ENCODE data around the gene CRLF2. TPM values are rescaled to one million over a fixed set of nuclear protein-coding genes. Genes with fewer than 3 reads are reported as not detected.
"Not testable (repeated sequence)": the region's sequence is repeated elsewhere in the genome, so short reads cannot be mapped to it uniquely, and the experiment has no call there.

CRLF2 gene
- total and polyA plus RNA-seq, 2 experiments from 2014 or later: not detected

DNA sequence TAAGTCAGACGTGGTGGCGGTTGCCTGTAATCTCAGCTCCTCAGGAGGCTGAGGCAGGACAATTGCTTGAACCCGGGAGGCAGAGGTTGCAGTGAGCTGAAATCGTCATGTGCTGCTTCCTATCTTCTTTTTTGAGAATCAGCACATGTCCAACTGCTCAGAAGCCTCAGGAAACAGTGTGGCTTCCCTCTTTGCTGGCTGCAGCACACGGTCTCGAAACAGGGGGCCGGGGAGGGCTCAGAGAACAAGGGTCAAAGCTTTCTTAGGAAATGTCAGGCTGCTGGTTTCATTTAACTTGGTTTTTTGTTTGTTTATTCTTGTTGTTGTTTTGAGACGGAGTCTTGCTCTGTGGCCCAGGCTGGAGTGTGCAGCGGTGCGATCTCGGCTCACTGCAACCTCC is 31.3 kb downstream of the CRLF2 start (continued):
- TF ChIP-seq REST (IDR thresholded peaks at IDR 0.05; ENCODE audit: unreplicated experiment) (no peak), ZNF114 (CRISPR knock-in tag; IDR thresholded peaks at IDR 0.05) (no peak), EZH2 (IDR thresholded peaks at IDR 0.05; ENCODE audit: low read depth, unreplicated experiment) (no peak), CTCF (conservative IDR thresholded peaks at IDR 0.05; ENCODE audit: low read depth in 2 of 2) (no peak), JUNB (IDR thresholded peaks at IDR 0.05; ENCODE audit: unreplicated experiment) (no peak), STAT1 (IDR thresholded peaks at IDR 0.05; ENCODE audit: unreplicated experiment) (no peak), ZNF331 (CRISPR knock-in tag; IDR thresholded peaks at IDR 0.05; ENCODE audit: low read depth) (no peak), CREB1 (CRISPR knock-in tag; IDR thresholded peaks at IDR 0.05; ENCODE audit: low read depth) (no peak), EZH2phosphoT487 (IDR thresholded peaks at IDR 0.05; ENCODE audit: unreplicated experiment) (no peak), POLR2AphosphoS5 (IDR thresholded peaks at IDR 0.05; ENCODE audit: low read depth) (no peak), NANOG (IDR thresholded peaks at IDR 0.05; ENCODE audit: borderline replicate concordance) (no peak)

DNA sequence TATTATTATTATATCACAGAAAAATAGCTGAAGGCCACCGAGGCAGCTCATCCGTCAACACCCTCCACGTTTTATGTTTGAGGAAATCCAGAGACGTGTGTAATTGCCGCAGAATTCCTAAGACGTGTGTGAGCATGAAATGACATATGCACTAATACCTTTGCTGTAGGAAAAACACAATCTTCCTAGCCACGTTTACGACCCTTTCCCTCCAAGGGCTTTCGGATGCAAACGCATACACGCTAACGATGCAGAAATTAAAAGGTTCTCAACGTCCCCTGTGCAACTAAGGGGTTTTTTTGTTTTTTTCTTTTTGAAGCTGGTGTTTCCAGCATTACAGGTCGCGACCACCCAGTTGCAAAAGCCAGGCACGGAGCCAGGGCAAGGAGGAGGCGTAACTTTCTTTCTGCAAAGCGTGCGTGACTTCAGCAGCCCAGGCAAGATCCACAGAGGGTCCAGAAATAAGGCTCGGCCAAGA is 33.8 kb downstream of the CRLF2 start:
- no peaks in the 10 kb centered on the region for H3K79me2 ChIP-seq (replicated peaks; ENCODE audit: insufficient read depth)
- peak overlapping the region; percentile 49 for H3K4me3 ChIP-seq
- peak overlapping the region; percentile 97; the same call in 1 of the 2 replicates for H2AFZ ChIP-seq
- no peaks in the 10 kb centered on the region for H3K9me2 ChIP-seq (ENCODE audit: insufficient read depth)
- no peaks in the 10 kb centered on the region for H4K20me1 ChIP-seq (replicated peaks; ENCODE audit: insufficient read depth)
- Mint-ChIP-seq H3K27me3 (ENCODE audit: insufficient read depth, low read depth, poor library complexity) (peaks cover 4% of the 10 kb centered on the region), H3K9me3 (peaks cover 64% of the 10 kb centered on the region), H3K4me3 (no peak overlapping the region), H3K27ac (no peak overlapping the region), H3K36me3 (ENCODE audit: low read depth) (peaks cover 17% of the 10 kb centered on the region; the same call in 2 of the 3 replicates), H3K4me1 (peaks cover 3% of the 10 kb centered on the region; the same call in 2 of the 3 replicates)
- H3K27me3 ChIP-seq (ENCODE audit: insufficient read depth): peaks cover 9% of the 10 kb centered on the region
- H3K27ac ChIP-seq (ENCODE audit: low read depth): peak overlapping the region; percentile 39; the same call in 1 of the 2 replicates
- DNase-seq (ENCODE audit: low spot score): peak; percentile 25
- H3K4me1 ChIP-seq (ENCODE audit: insufficient read depth): peaks cover 15% of the 10 kb centered on the region
- ATAC-seq: no peak
- H3K4me2 ChIP-seq: peak overlapping the region; percentile 75
- no peaks in the 10 kb centered on the region for H3K36me3 ChIP-seq (ENCODE audit: insufficient read depth)
- no peak for TF ChIP-seq POLR2AphosphoS5 (IDR thresholded peaks at IDR 0.05; ENCODE audit: low read depth)
- TF ChIP-seq ZNF114 (CRISPR knock-in tag; IDR thresholded peaks at IDR 0.05): no peak
- H3F3A ChIP-seq (replicated peaks; ENCODE audit: low read depth): peaks cover 13% of the 10 kb centered on the region; the same call in 1 of the 2 replicates

- H3K4me3 Mint-ChIP-seq; H3K9me2 ChIP-seq (ENCODE audit: insufficient read depth); H3K4me1 Mint-ChIP-seq; H3K4me2 ChIP-seq; DNase-seq (ENCODE audit: low spot score); ATAC-seq; H3K27ac Mint-ChIP-seq; H3K36me3 ChIP-seq (ENCODE audit: insufficient read depth); H3K79me2 ChIP-seq (replicated peaks; ENCODE audit: insufficient read depth); H3K27me3 Mint-ChIP-seq (ENCODE audit: insufficient read depth, low read depth, poor library complexity); H3K27me3 ChIP-seq (ENCODE audit: insufficient read depth); H4K20me1 ChIP-seq (replicated peaks; ENCODE audit: insufficient read depth); H2AFZ ChIP-seq; H3K4me3 ChIP-seq: not testable (repeated sequence)
- Mint-ChIP-seq H3K9me3 (peaks cover 67% of the 10 kb centered on the region), H3K36me3 (ENCODE audit: low read depth) (peaks cover 22% of the 10 kb centered on the region)
- Histone ChIP-seq H3F3A (replicated peaks; ENCODE audit: low read depth) (peaks cover 13% of the 10 kb centered on the region; the same call in 1 of the 2 replicates), H3K4me1 (ENCODE audit: insufficient read depth) (peaks cover 28% of the 10 kb centered on the region), H3K27ac (ENCODE audit: low read depth) (0 out of 2 replicates have a peak overlapping the region, but pooled peaks have one; percentile 69)
These were observed 35.7 kb downstream of the CRLF2 start for GRCh38 chrX:1176531-1177320.

Data from GM23338 (cell line).